Forelimb muscle (tissue), 1 donor: ENCODE results near the gene ARHGAP30. TPM values are rescaled to one million over a fixed set of nuclear protein-coding genes. Genes with fewer than 3 reads are reported as not detected.
"Not testable (repeated sequence)": the region's sequence is repeated elsewhere in the genome, so short reads cannot be mapped to it uniquely, and the experiment has no call there.

ENCODE experiments used
- DNase-seq: peaks from one replicate; pipeline ENCODE4 v3.0.0-alpha.2; 2013; ENCODE audit warnings: low read depth
- polyA plus RNA-seq: library from polyadenylated mRNA; unstranded; fragments of 120-200 nt; gene quantifications from one replicate; pipeline ENCODE4 v1.2.1, GENCODE V29; 2013; ENCODE audit not compliant: insufficient read length

The ARHGAP30 gene
- polyA plus RNA-seq, 1 donor, result 2.4 TPM

GRCh38 chr1:161070761-161071160, 1.1 kb upstream of the ARHGAP30 start:
- DNase-seq, result no peak

GRCh38 chr1:161069241-161069640, 450 bp downstream of the ARHGAP30 start:
- DNase-seq, result no peak

- DNase-seq, result no peak
Observed at GRCh38 chr1:161068306-161069234, 1.1 kb downstream of the ARHGAP30 start.

GRCh38 chr1:161066694-161067093, 3.0 kb downstream of the ARHGAP30 start:
- no peak for DNase-seq

- not testable (repeated sequence) for DNase-seq
Observed at GRCh38 chr1:161065681-161066080, 4.0 kb downstream of the ARHGAP30 start.

GRCh38 chr1:161063936-161064335, 5.8 kb downstream of the ARHGAP30 start:
- DNase-seq, result not testable (repeated sequence)

GRCh38 chr1:161061419-161061818, 8.3 kb downstream of the ARHGAP30 start:
- no peak for DNase-seq

GRCh38 chr1:161059293-161059692, 10.4 kb downstream of the ARHGAP30 start:
- no peak for DNase-seq

GRCh38 chr1:161054805-161055204, 14.9 kb downstream of the ARHGAP30 start:
- no peak for DNase-seq

GRCh38 chr1:161054232-161054631, 15.5 kb downstream of the ARHGAP30 start:
- no peak for DNase-seq

GRCh38 chr1:161052899-161053298, 16.8 kb downstream of the ARHGAP30 start:
- DNase-seq, result no peak

- no peak for DNase-seq
Observed at GRCh38 chr1:161051219-161051618, 18.5 kb downstream of the ARHGAP30 start.

- DNase-seq, result no peak
Observed at GRCh38 chr1:161048949-161049722, 20.6 kb downstream of the ARHGAP30 start.

GRCh38 chr1:161047436-161048420, 22.0 kb downstream of the ARHGAP30 start:
- DNase-seq, result no peak

GRCh38 chr1:161046605-161047228, 23.0 kb downstream of the ARHGAP30 start:
- no peak for DNase-seq

- DNase-seq, result peak; percentile 90
Observed at GRCh38 chr1:161045736-161046604, 23.7 kb downstream of the ARHGAP30 start, which contains the start of gene USF1. Gene USF1 (minus strand): TSS chr1:161045977. CDS start chr1:161043275, 2,702 bp downstream.

GRCh38 chr1:161044908-161045735, 24.6 kb downstream of the ARHGAP30 start:
- peak; percentile 52 for DNase-seq

- no peak for DNase-seq
Observed at GRCh38 chr1:161044535-161044907, 25.2 kb downstream of the ARHGAP30 start.

- DNase-seq, result no peak
Observed at GRCh38 chr1:161039546-161039945, 30.1 kb downstream of the ARHGAP30 start.
